ENCODE measurements around the gene P3H2.

Gene P3H2

DNA sequence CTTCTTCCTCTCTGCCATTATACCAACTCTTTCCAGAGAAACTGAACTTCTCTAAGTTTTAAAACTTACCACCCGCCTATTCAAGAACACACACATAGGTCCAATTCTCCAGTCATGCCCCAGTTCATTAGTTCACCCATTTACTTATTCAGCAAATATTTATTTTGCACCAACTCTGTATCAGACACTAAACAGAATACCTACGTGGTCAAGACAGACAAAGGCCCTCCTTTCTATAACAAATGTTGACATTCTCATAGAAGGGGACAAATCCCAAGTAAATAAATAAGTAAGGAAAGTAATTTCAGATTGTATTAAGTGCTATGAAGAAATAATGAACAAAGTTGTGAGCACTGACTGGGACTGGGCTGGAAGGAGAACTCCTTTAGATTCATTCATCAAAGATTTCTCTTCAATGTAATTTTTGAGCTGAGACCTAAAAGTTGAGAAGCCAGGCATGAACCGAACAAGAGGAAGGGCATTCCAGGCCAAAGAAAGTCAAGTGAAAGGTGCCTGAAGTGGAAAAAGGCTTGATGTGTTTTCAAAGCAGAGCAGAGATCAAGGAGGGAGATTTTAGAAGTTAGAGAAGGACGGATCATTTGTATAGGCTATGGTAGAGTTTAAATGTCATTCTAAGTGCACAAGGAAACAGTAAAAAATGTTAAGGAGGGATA is 120.4 kb downstream of the P3H2 start:
- no peaks in the 10 kb centered on the region for H3K36me3 ChIP-seq (ENCODE audit: insufficient read depth, low read length)
- no peak overlapping the region for H3K4me2 ChIP-seq (ENCODE audit: insufficient read depth, low read length)
- no peak for ATAC-seq (ENCODE audit: insufficient read depth, low read depth)
- H4K20me1 ChIP-seq (ENCODE audit: insufficient read depth, low read length), result no peaks in the 10 kb centered on the region
- H3K27me3 ChIP-seq (ENCODE audit: insufficient read depth, low read length, poor library complexity), result peaks cover 6% of the 10 kb centered on the region
- no peak for DNase-seq
- H3K4me3 ChIP-seq (ENCODE audit: low read depth in 1 of 2, low read length in 2 of 2), result no peak overlapping the region
- H3K79me2 ChIP-seq (ENCODE audit: insufficient read depth, low read length), result no peaks in the 10 kb centered on the region
- no peak overlapping the region for H3K9ac ChIP-seq (ENCODE audit: low read depth, low read length)
- TF ChIP-seq, protein P1, sequence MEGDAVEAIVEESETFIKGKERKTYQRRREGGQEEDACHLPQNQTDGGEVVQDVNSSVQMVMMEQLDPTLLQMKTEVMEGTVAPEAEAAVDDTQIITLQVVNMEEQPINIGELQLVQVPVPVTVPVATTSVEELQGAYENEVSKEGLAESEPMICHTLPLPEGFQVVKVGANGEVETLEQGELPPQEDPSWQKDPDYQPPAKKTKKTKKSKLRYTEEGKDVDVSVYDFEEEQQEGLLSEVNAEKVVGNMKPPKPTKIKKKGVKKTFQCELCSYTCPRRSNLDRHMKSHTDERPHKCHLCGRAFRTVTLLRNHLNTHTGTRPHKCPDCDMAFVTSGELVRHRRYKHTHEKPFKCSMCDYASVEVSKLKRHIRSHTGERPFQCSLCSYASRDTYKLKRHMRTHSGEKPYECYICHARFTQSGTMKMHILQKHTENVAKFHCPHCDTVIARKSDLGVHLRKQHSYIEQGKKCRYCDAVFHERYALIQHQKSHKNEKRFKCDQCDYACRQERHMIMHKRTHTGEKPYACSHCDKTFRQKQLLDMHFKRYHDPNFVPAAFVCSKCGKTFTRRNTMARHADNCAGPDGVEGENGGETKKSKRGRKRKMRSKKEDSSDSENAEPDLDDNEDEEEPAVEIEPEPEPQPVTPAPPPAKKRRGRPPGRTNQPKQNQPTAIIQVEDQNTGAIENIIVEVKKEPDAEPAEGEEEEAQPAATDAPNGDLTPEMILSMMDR (IDR thresholded peaks at IDR 0.05; ENCODE audit: borderline replicate concordance, extremely low read depth, low read length, poor library complexity, severe bottlenecking), result no peak
- no peak for TF ChIP-seq EZH2 (IDR thresholded peaks at IDR 0.05; ENCODE audit: borderline replicate concordance, low read depth, low read length, severe bottlenecking)
- no peak overlapping the region for H3K27ac ChIP-seq (ENCODE audit: low read length)
- no peak overlapping the region for H2AFZ ChIP-seq (ENCODE audit: low read depth, low read length)
- H3K9me3 ChIP-seq (ENCODE audit: insufficient read depth, low read length, severe bottlenecking), result no peaks in the 10 kb centered on the region
- no peaks in the 10 kb centered on the region for H3K4me1 ChIP-seq (ENCODE audit: insufficient read depth, low read length)

DNA sequence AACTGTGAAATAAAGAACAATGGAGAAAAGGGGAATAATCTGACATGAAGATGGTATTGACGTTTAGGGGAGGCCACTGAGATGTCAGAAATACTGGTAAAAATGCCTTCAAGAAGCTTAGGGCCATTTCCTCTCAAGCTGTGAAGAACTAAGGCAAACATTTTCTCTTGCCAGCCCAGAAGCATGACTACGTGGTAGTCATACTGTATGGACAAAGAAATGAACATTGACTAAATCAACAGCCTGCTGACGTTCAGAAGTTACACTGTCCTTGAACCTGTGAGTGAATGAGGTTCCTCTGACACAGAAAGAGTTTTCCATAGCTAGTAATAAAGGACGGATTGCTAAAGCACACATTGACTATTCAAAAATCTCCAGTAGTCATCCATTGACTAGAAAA is 121.0 kb downstream of the P3H2 start:
- Histone ChIP-seq H3K4me3 (ENCODE audit: low read depth in 1 of 2, low read length in 2 of 2) (no peak overlapping the region), H3K36me3 (ENCODE audit: insufficient read depth, low read length) (no peaks in the 10 kb centered on the region), H3K9me3 (ENCODE audit: insufficient read depth, low read length, severe bottlenecking) (no peaks in the 10 kb centered on the region), H3K4me2 (ENCODE audit: insufficient read depth, low read length) (no peak overlapping the region), H2AFZ (ENCODE audit: low read depth, low read length) (no peak overlapping the region), H3K4me1 (ENCODE audit: insufficient read depth, low read length) (no peaks in the 10 kb centered on the region), H4K20me1 (ENCODE audit: insufficient read depth, low read length) (no peaks in the 10 kb centered on the region), H3K79me2 (ENCODE audit: insufficient read depth, low read length) (no peaks in the 10 kb centered on the region), H3K27me3 (ENCODE audit: insufficient read depth, low read length, poor library complexity) (peaks cover 8% of the 10 kb centered on the region), H3K27ac (ENCODE audit: low read length) (no peak overlapping the region), H3K9ac (ENCODE audit: low read depth, low read length) (no peak overlapping the region)
- TF ChIP-seq EZH2 (IDR thresholded peaks at IDR 0.05; ENCODE audit: borderline replicate concordance, low read depth, low read length, severe bottlenecking), result no peak
- TF ChIP-seq, protein P1 (IDR thresholded peaks at IDR 0.05; ENCODE audit: borderline replicate concordance, extremely low read depth, low read length, poor library complexity, severe bottlenecking), result no peak
- DNase-seq (no peak), ATAC-seq (ENCODE audit: insufficient read depth, low read depth) (no peak)

DNA sequence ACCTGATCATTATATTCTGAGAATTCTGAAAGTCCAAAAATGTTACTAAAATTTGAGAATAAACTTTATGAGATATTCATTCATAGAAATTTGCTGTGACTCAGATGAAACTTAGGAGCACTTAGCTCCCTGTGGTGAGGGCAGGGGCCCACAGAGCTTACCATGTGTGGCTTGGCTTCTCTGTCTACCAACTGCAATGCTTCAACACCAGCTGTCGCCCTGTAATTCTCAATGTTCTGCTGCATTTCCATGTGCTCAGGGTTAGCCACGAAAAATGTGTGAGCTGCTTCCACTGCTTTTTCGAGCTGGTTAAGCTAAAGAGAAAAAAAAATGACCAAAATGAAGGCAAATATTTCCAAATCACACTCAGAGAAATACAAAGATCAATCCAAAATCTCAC is 125.6 kb downstream of the P3H2 start:
- Histone ChIP-seq H4K20me1 (ENCODE audit: insufficient read depth, low read length) (no peaks in the 10 kb centered on the region), H3K79me2 (ENCODE audit: insufficient read depth, low read length) (no peaks in the 10 kb centered on the region), H3K27me3 (ENCODE audit: insufficient read depth, low read length, poor library complexity) (peaks cover 5% of the 10 kb centered on the region), H3K4me1 (ENCODE audit: insufficient read depth, low read length) (no peaks in the 10 kb centered on the region), H3K9me3 (ENCODE audit: insufficient read depth, low read length, severe bottlenecking) (no peaks in the 10 kb centered on the region), H3K36me3 (ENCODE audit: insufficient read depth, low read length) (no peaks in the 10 kb centered on the region), H3K27ac (ENCODE audit: low read length) (no peak overlapping the region), H3K4me3 (ENCODE audit: low read depth in 1 of 2, low read length in 2 of 2) (no peak overlapping the region), H3K9ac (ENCODE audit: low read depth, low read length) (no peak overlapping the region), H3K4me2 (ENCODE audit: insufficient read depth, low read length) (no peak overlapping the region), H2AFZ (ENCODE audit: low read depth, low read length) (no peak overlapping the region)
- TF ChIP-seq, protein P1 (IDR thresholded peaks at IDR 0.05; ENCODE audit: borderline replicate concordance, extremely low read depth, low read length, poor library complexity, severe bottlenecking), result no peak
- no peak for TF ChIP-seq EZH2 (IDR thresholded peaks at IDR 0.05; ENCODE audit: borderline replicate concordance, low read depth, low read length, severe bottlenecking)
- ATAC-seq (ENCODE audit: insufficient read depth, low read depth) (no peak), DNase-seq (no peak)
